ENCODE results near the gene AKR1C4.
"Not testable (repeated sequence)": the region's sequence is repeated elsewhere in the genome, so short reads cannot be mapped to it uniquely, and the experiment has no call there.

AKR1C4 gene

DNA sequence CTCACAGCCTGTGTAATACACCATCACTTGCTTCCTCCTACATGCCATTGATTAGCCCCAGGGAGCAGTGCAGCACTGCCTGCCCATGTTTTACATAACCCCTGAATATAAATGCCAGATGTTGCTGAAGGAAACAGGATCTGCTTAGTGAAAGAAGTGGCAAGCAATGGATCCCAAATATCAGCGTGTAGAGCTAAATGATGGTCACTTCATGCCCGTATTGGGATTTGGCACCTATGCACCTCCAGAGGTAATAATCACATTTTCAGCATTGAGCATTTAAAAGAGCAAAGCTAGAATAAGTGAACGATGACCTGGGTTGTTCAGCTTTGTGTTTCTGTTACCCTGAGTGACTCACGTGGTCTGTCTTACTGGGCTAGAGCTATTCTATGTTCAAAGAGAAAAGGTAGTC, at the start of gene AKR1C4:
TSS of gene AKR1C4 (plus strand) at position 136 of the 412 bp plus-strand sequence. CDS start at position 167, 31 bp downstream.
- no peak for DNase-seq (ENCODE audit: low spot score)

DNA sequence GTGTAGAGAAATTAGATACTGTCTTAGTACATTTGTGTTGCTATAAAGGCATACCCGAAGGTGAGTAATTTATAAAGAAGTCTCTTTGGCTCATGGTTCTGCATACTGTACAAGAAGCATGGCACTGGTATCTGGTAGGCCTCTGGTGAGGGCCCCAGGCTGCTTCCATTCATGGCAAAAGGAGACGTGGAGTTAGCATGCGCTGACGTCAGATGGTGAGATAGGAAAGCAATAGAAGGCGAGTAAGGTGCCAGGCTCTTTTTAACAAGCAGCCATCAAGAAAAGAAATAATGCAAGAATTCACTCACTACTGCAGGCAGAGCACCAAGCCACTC, 49.8 kb upstream of the AKR1C4 start:
- no peak for DNase-seq (ENCODE audit: low spot score)

DNA sequence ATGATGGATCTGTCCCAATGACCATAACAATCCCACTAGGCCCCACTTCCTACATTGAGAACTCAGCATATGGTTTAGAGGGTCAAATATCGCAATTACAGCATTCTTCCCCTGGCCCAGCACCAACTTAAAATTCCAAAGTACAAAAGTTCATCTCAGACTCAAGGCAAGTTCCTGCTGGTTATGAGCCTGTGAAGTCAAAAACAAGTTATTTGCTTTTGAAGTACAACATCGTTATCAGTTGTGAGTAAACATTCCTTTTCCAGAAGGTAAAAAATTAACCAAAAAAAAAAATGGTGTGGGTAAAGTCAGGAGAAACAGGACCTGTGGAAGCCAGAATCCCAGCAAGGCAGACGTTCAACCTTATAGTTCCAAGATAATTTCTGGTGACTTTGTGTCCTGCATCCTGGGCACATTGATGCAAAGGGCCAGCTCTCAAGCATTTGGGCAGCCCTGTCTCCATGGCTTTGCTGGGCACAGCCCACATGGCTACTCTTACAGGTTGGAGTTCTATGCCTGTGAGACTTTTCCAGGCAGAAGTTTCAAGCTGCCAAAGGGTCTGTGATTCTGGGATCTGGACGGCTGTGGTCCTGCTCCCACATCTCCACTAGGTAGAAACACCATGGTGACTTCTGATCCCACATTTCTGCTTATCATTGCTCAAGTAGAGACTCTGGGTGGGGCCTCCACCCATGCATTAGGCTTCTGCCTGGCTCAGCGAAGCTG, 49.2 kb upstream of the AKR1C4 start:
- no peak for DNase-seq (ENCODE audit: low spot score)

DNA sequence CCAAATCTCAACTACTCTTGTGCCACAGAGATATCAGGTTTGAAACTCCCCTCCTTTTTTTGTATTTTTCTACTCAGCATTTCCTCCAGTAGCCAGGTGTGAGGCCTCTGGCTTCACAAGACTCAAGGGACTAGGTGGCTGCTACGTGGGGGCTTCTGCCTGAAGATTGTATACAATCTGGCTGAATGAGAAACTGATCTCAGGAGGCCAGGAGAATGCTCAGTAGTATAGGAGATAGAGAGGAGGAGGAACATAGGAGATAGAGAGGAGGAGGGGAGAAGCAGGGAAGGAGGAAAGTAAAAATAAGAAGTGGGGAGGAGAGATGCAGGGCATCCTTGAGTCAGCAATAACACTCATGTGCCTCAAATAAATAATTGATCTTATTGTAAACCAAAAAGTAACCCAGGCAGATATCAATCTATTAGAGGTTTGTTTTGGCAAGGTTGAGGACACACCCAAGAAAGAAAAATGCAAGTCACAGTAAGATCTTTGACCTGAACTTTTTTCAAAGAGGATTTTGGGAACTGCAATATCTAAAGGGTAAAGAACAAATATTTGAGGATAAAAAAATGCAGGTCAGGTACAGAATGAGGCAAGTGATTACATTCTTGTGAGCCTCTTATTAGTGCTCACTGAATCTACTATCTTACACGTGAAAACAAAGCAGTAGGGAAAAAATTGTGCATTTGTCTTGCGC, 48.5 kb upstream of the AKR1C4 start:
- no peak for DNase-seq (ENCODE audit: low spot score)

DNA sequence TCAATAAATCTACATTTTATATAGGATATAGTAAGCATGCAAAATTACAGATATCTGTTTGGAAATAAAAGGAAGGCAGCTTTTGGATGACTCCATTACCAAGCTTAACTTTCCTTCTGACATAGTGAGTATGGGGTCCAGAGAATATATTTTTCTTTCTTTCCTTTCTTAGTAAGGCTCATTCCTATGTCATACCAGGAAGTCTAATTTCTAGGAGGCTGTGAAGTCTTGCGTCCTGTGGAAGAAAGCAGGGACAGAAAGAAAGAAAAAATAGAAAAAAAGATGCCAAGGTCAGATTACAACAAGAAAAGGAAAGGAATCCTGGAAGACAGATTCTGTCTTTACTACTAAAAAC, 48.0 kb upstream of the AKR1C4 start:
- DNase-seq (ENCODE audit: low spot score): no peak

DNA sequence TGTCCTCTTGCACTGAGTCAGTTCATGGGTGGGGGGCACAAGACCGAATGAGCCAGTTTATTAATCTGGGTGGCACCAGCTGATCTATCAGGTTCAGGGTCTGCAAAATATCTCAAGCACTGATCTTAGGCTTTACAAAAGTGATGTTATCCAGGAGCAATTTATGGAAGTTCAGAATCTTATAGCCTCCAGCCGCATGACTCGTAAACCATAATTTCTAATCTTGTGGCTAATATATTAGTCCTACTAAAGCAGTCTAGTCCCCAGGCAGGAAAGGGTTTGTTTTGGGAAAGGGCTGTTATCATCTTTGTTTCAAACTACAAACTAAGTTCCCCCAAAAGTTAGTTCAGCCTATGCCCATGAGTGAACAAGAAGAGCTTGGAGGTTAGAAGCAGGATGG, 45.6 kb upstream of the AKR1C4 start:
- no peak for DNase-seq (ENCODE audit: low spot score)

DNA sequence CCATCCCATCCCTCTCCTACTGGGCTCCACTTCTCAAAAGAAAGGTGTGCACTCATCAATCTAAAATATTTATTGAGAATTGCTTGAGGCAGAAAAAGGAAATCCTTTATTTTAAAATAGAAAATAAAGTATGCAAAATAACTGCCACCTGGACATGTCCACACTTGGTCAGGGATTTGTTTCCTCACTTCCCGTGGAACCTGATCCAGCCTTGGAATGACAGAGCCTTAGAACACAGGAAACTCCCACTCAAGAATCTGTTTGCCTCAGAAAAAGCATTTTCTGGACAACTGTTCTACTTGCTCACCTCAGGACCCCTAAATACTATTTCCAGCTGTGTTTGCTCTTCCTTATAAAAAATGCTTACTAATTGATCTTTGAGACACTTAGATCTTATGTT, 40.7 kb upstream of the AKR1C4 start:
- DNase-seq (ENCODE audit: low spot score): no peak

DNA sequence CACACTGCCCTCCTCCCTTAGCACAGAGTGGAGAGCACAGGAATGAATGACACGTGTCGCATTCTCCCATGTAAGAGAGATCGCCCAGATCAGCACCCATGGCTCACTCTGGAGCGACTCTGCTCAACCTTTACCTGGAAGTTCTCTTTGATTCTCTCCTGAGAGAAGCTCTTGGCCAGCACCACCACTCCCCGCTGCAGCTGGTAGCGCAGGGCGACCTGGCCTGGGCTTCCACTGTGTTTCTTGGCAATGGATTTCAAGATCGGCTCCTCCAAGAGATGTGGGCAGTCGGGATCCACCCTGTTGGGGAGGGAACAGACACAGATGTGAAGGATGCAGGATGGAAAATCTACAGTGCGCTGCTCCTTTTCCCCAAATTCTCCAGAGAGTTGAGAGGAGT, 39.1 kb upstream of the AKR1C4 start:
- no peak for DNase-seq (ENCODE audit: low spot score)

DNA sequence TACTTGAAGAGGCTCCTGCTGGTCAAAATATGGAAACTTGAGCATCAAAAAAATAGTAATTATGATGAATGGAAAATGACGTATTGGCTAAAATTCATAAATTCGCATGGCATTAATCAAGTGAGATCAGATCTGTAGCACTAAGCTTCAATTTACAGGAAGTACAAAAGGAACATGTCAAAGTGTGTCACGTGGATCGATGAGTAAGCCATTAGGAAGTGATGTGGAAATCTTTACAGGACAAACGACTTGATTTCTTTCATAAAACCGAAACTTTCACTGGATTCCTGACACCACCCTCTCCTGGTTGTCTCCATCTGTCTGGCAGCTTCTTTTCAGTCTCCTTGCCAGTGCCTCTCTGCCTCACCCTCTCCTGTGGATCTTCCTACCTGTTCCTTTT, 37.5 kb upstream of the AKR1C4 start:
- no peak for DNase-seq (ENCODE audit: low spot score)

DNA sequence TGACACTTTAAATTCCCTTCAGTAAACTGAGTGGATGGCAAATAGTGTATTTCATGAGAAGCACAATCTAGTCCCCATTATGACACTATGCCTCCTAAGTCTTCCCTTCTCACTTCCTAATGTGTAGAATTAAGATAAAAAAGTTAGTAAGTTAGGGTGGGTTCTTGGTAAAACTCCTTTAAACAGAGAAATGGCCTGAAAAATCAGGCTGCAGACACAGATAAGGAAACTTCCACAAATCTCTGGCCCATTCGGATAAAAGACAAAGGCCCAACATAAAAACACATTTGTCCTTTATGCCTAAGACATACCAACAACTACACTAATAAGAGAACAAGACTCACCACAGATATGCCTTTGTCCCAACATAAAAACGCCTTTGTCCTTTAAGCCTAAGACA, 33.1 kb upstream of the AKR1C4 start:
- DNase-seq (ENCODE audit: low spot score): no peak

DNA sequence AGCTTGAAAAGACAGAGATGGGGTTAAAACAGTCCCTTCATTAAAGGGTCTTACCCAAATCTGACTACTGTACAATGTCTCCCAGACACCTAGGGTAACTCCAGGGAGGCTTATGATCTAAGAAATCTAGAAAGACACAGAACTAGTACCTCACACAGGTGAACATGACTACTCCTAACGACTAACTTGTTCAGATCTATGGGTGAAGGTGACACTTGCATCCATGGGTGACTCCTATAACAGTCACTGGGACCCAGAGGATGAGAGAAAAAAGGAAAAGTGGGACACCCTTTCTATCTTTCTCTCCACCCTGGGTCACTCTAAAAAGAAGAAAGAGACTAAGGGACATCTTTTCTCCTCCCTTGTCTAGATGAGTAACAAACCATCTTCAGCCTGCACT, 30.9 kb upstream of the AKR1C4 start:
- DNase-seq (ENCODE audit: low spot score): no peak

DNA sequence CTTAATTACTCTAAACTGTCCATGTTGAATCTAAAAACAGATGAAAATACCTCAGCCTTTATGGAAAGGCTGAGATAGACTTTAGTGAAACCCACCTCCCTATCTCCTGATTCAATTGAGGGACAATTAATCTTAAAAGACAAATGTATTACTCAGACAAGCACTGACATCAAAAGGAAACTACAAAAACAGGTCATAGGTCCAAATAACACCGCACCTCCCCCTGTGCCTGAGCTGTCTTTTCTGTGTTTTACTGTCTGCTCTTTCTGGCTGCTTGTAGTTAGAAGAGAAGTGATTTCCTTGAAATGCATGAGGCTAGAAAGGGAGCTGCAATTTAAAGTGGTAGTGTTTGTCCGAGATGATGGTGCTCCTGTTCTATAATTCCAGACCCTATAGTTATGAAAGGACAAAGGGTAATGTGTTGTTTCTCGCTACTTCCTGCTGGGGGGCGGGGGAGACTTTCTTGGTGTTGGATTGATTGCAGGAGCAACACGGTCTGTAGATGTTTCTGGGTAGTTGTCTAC, 27.7 kb upstream of the AKR1C4 start:
- DNase-seq (ENCODE audit: low spot score): no peak

DNA sequence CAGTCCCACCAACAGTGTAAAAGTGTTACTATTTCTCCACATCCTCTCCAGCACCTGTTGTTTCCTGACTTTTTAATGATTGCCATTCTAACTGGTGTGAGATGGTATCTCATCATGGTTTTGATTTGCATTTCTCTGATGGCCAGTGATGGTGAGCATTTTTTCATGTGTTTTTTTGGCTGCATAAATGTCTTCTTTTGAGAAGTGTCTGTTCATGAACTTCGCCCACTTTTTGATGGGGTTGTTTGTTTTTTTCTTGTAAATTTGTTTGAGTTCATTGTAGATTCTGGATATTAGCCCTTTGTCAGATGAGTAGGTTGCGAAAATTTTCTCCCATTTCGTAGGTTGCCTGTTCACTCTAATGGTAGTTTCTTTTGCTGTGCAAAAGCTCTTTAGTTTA, 21.1 kb upstream of the AKR1C4 start:
- not testable (repeated sequence) for DNase-seq (ENCODE audit: low spot score)

DNA sequence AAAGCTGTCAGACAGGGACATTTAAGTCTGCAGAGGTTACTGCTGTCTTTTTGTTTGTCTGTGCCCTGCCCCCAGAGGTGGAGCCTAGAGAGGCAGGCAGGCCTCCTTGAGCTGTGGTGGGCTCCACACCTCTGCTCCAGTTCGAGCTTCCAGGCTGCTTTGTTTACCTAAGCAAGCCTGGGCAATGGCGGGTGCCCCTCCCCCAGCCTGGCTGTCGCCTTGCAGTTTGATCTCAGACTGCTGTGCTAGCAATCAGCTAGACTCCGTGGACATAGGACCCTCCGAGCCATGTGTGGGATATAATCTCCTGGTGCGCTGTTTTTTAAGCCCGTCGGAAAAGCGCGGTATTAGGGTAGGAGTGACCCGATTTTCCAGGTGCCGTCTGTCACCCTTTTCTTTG, 16.1 kb upstream of the AKR1C4 start:
- not testable (repeated sequence) for DNase-seq (ENCODE audit: low spot score)

DNA sequence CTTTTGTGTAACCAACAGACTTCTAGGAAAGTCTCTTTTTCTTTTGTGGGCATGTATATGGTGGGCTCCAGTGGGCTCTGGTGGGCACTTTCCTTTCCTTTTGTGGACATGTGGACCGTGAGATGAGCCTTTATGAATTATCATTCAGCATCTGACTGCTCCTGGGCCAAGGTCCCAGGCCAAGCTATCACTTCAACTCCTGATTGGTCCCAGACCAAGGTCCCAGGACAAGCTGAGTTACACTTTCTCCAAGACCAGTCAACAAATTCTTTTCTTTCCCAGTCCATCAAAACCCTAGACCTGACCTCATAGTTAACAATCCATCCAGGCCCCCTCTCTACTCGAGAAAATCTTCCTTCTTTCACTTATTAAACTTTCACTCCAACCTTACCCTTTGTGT, 12.7 kb upstream of the AKR1C4 start:
- DNase-seq (ENCODE audit: low spot score): no peak

DNA sequence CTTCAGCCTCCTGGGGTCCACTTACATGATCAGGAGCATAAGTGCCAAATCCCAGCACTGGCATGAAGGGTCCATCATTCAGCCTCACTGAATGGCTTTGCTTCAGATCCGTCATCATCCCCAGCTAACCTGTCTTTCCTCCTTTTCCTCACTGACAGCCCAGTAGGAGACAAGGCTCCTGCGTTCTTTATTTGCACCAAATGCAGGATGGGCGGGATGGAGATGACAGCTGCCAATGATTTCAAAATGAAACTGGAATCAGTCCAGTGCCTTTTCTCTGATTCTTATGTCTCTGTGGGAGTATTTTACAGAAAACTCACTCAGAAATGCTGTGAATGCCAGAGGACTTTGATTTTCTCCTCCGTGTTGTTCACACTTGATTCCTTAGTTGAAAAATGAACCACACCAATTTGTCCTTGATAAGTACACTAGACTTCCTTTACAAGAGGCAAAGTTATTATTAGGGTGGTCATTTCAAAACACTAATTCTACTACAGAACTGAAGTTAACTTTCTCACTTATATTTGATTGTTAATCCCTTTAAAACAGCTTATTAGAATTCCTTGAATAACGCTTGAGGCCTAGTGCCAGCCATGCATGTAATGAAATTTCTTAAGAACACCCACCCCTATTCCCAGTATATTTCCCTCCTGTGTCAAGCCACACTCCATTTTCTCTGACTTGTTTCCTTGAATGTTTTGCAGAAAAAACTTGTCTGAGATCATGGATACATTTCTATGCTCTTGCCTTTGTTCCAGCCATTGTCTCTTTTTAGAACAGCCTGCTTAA, 11.5 kb upstream of the AKR1C4 start, which contains the start of gene AKR1C8:
TSS of gene AKR1C8 (minus strand) at position 164 of the 789 bp plus-strand sequence. CDS start at position 118, 46 bp downstream.
- DNase-seq (ENCODE audit: low spot score): no peak

DNA sequence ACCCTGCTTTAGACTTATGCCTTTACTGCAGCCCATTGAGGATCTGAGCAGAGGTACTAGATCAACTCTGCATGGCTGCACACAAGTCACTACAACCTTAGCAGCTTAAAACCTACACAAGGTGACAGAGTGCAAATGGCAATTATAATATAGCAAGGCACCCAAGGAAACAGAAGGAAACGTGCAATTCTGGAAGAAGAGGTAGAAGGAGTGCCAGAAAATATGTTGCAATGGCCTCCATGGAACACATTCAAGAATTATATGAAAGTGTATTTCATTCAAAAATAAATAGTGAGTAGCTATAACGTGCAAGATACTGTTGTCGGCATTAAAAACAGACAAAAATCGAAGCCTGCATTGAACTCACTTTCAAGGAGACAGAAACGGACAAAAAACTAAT, 8.8 kb upstream of the AKR1C4 start:
- no peak for DNase-seq (ENCODE audit: low spot score)

DNA sequence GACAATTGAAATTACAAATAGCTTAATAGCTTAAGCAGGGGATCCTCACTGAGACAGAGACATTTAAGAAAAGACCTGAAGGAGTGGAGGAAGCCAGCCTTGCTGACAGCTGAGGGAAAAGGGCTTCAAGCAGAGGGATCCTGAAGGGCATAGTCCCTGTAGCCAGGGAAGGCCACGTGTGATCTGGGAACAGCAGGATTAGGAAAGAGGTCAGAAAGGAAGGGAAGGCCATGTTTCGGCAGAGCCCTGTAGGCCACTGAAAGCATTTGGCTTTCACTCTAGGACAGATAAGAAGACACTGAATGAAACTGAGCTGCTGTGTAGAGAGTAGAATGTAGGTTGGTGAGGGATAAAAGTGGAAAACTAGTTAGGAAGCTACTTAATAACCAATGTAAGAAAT, 8.3 kb upstream of the AKR1C4 start:
- DNase-seq (ENCODE audit: low spot score): no peak

DNA sequence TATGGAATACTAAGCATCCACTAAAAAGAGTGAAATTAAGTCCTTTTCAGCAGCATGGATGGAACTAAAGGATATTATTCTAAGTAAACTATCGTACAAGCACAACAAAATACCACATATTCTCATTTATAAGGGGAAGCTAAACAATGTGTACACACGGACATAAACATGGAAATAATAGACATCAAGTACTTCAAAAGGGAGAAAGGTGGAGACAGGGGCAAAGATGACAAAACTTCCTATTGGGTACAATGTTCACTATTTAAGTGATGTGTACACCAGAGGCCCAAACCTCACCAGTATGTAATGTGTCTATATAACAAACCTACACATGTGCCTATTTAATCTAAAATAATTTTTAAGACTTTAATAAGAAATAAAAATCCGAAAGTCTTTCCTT, 2.2 kb upstream of the AKR1C4 start:
- DNase-seq (ENCODE audit: low spot score): no peak

DNA sequence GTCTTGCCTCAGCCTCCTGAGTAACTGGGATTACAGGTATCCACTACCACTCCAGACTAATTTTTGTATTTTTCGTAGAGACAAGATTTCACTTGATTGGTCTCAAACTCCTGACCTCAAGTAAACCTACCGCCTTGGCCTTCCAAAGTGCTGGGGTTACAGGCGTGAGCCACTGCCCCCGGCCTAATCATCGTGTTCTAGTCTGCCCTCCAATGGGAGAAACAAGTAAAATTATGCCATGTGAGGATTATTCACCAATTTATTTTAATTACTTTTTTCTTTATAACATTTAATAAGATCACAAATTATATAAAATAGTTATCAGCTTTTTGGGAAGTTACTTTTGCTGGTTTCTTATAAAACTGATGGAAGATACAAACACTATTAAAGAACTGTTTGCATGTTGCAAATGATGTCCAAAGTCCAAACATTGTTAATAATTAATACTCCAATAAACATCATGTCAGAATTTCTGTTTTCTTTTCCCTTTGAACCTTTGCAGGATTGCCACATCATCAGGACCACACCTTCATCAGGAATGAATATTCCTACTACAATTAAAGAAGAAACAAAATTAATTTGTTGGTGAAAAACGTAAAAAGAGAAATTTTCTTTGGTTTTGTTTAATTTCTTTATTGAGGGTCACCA, 786 bp upstream of the AKR1C4 start:
- DNase-seq (ENCODE audit: low spot score): no peak

DNA sequence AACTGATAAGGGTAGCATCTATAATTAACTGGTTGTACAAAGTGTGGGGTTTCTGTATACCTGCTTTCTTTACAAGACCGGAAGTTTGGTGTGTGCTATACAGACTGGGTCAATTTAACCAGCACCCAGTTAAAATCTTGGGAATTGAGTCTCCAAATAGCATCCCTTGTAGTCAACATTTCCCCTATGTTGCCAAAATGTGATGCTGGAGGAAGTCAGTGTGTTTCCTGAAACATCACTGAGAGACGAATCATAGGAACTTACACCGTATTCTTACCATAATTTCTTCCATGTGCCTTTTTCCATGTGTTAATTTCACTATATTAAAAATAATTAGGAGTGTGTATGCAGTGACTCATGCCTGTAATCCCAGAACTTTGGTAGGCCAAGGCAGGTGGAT, 1.7 kb downstream of the AKR1C4 start:
- no peak for DNase-seq (ENCODE audit: low spot score)

DNA sequence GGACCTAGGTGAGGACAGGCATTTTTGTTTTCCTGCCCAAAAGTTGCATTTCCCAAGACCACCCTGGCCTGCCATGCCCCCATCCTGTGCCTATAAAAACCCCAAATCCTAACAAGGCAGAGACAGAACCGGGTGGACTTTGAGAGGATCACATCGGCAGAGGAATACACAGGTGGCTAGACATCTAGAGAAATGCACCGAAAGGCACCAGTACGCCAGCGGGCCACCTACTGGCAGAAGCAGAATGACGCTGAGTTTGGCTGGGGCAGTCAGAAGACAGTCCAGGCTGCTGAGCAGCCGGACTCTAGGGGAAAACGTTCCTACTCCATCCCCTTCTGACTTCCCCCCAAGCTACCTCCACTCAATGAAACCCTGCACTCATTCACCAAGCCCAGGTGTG, 2.8 kb downstream of the AKR1C4 start:
- DNase-seq (ENCODE audit: low spot score): no peak

All from kidney capillary endothelial cell (primary cell).